ENCODE data around the gene TMEM97.
A peak's percentile ranks its signal among the peaks of the same experiment; 100 is the strongest.
"Not testable (repeated sequence)": the region's sequence is repeated elsewhere in the genome, so short reads cannot be mapped to it uniquely, and the experiment has no call there.

Gene TMEM97

DNA sequence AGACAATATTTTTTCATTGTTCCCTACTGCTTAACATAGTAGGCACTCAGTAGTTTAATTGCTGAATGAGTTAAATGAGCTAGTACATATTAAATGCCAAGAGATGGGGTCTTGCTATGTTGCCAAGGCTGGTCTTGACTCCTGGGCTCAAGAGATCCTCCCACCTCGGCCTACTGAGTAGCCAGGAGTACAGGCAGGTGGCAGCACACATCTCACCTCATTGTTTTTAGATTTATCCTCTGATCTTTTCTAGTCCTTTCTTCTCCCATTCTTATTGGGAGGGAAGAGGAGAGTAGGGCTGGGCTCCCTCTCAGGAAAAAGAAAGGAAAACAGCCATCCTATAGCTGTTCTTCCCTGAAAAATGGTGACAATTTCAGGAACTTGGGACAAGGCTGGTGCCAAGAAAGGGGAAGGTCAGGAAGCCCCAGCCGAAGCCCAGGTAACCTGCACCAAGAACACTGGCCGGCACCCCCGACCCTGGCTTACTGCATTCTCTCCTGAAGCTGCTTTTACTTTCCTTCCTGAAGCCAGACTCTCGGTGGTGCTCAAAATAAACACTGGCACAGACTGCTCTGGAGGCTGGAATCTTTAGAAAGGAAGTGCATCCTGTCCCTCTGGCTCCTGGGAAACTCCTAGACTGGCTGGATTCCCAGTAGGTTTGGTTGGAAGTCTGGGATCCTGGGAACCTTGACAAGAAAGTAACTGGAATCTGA lies 19.2 kb downstream of the TMEM97 start:
- DNase-seq (ENCODE audit: low spot score), result no peak

DNA sequence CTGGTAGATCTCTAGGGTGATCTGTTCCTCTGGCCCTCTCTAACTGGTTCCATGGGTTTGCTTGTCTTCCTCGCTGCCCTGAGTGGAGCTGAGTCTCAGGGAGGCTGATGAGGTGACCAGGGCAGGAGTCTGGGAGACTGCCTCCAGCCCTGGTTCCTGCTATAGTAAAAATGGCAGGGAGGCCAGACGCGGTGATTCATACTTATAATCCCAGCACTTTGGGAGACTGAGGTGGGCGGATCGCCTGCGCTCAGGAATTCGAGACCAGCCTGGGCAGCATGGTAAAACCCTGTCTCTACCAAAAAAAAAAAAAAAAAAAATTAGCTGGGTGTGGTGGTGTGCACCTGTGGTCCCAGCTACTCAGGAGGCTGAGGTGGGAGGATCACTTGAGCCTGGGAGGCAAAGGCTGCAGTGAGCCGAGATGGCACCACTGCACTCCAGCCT lies 19.8 kb downstream of the TMEM97 start:
- not testable (repeated sequence) for DNase-seq (ENCODE audit: low spot score)

- DNase-seq (ENCODE audit: low spot score), result no peak
Measured at GRCh38 chr17:28339431-28339830, 20.4 kb downstream of the TMEM97 start.

- no peak for DNase-seq (ENCODE audit: low spot score)
Measured at GRCh38 chr17:28340374-28340773, 21.4 kb downstream of the TMEM97 start.

DNA sequence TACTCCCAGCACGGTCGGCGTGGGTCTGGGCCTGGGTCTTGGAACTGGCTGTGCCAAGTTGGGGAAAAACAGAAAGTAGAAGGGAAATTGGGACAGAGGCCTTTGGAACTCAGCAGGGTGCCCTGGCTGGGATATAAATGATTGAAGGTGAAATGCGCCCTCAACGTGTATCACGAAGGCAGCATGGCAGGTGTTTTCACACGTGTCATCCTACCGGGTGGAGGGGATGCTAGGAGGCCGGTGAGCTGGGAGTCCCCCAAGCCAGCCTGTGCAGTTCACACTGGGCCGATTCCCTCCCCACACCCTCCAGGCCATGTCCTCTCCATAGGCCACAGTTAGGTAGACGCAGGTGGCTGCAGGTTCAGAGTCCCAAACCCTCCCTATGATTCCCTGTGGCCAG lies 22.5 kb downstream of the TMEM97 start:
- no peak for DNase-seq (ENCODE audit: low spot score)

DNA sequence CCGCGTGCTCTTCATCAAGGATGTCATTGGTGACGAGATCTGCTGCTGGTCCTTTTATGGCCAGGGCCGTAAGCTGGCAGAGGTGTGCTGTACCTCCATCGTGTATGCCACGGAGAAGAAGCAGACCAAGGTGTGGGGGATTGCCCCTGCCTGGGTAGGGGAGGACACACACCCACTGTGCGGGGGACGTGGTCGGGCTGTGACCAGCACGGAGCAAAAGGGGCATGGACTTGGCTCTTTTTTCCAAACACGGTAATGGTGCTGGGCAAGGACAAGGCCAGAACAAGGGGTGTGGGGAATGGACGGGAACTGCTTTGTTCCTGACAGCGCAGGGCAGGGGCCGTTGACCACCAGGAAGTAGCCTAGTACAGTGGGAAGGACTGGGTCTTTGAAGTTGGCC lies 23.3 kb downstream of the TMEM97 start:
- DNase-seq (ENCODE audit: low spot score), result no peak

- no peak for DNase-seq (ENCODE audit: low spot score)
Measured at GRCh38 chr17:28343491-28343932, 24.5 kb downstream of the TMEM97 start.

DNA sequence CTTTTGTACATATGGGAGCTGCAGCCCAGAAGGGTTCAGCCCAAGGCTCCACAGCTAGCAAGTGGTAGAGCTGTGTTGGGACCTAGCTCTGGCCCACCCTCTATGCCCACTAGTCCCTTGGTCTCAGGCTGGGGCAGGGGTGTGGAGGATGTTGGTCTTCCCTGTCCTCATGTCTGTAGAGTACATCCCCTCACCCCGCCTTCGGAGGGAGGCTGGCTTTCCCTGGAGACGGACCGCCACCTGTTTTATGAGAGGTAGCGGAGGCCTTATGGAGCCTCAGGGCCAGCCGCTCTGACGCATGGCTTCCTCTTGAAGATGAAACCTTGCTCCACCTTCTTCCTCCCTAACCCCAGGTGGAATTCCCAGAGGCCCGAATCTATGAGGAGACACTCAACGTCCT lies 25.0 kb downstream of the TMEM97 start:
- DNase-seq (ENCODE audit: low spot score), result no peak

DNA sequence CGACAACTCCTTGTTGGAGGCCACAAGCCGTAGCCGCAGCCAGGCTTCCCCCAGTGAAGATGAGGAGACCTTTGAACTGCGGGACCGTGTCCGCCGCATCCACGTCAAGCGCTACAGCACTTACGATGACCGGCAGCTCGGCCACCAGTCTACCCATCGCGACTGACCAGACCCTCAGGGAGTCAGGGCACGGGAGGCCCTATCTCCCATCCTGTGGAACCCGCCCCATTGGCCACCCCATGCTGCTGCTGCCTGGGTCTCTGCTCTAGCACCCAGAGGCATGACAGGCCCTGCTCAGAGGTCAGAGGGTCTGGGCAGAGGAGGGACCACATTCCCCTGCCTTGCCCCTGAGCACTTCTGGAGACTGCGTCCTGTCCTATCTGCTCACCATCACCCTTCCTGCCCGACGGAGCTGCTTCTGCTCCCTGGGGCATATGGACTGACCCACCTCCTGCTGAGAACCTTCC lies 25.5 kb downstream of the TMEM97 start:
- no peak for DNase-seq (ENCODE audit: low spot score)

GRCh38 chr17:28345419-28346198 lies 26.6 kb downstream of the TMEM97 start:
- no peak for DNase-seq (ENCODE audit: low spot score)

GRCh38 chr17:28346199-28346580 lies 27.2 kb downstream of the TMEM97 start:
- DNase-seq (ENCODE audit: low spot score), result no peak

DNA sequence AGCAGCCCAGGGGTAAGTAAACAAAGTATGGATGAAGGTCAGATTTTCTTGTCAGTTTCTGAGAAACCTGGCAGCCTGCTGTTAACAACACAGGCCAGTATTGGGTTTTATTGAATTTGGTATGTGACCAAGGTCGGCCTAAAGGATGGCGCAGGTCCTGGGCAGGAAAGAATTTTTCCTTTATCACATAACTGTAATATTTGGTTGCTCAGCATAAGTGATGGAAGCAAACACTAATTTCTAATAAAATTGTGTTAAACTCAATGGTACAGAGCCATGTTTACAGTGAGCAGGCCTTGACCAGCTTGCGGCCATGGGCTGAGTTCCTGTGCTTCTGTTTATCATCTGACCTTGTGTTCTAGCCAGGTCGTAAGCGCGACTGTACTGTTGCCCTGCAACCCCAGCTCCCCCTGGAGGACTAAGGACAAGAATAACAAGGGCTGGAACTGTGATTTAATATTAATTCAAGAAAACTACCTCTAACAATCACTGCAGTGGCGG lies 27.8 kb downstream of the TMEM97 start:
- no peak for DNase-seq (ENCODE audit: low spot score)

DNA sequence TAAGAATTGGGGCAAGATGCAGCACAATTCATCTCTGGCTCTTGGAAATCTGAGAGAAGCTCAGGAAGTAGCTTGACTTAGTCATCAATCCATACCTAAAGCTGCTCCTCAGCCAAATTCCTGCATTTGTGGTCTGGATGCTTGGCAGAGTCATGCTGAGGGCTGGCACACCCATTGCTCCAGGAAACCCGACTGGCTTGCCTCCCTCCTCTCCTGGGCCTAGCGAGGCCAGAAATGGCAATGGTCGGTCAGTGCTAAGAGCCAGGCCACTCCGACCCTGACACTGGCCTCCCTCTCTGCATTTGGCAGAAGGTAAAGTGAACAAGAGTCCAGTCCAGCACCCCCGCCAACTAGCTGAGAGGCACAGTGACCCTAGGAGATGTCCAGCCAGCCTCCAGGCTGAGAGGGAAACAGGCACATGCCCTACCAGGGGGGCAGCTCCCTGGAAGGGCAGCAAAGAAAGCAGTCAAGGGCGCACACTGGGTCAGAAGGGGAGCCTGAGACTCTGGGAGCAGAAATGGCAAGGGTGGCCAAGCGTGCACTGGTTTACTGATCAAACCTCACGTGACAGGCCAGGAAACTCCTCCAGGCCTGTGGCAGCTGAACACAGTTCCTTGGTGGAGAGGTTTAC lies 28.4 kb downstream of the TMEM97 start:
- DNase-seq (ENCODE audit: low spot score), result no peak

GRCh38 chr17:28348979-28349378 lies 30.0 kb downstream of the TMEM97 start:
- no peak for DNase-seq (ENCODE audit: low spot score)

DNA sequence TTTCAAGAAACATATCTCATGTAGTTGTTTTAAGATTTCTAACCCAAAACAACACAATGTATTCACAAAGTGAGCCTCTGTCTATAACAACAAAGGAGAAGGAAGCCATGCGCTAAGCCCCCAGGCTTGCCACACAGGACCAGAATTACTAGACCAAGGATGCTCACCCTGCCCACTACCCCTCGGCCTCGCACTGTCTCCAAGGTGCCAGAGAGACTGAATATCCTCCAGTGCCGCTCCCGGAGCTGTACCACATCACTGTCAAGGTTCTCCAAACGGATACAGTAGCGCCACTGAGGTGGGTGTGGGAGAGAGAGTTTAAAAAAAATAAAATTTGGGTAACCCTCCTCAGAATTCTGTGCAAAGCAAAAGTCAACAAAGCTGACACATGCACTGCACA lies 31.3 kb downstream of the TMEM97 start:
- no peak for DNase-seq (ENCODE audit: low spot score)

- peak; percentile 93 for DNase-seq (ENCODE audit: low spot score)
Measured at GRCh38 chr17:28357061-28357900, 38.3 kb downstream of the TMEM97 start, which contains the start of gene POLDIP2. POLDIP2 (minus strand) TSS chr17:28357527; CDS start chr17:28357448, 79 bp downstream.

DNA sequence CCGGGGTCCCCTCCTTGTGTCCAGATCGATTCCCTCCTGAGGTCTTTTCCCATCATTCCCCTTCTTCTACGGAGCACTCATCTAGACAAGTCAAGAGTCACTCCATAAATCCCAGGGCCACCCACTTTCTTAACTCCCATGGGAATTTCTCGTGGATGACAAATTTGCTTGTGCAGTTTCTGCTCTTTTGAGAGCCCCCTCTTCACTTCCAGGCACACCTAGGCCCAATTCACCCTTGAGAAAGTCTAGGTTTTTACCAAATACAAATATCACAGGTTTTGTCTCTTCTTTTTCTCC lies 38.8 kb downstream of the TMEM97 start:
- DNase-seq (ENCODE audit: low spot score), result no peak

DNA sequence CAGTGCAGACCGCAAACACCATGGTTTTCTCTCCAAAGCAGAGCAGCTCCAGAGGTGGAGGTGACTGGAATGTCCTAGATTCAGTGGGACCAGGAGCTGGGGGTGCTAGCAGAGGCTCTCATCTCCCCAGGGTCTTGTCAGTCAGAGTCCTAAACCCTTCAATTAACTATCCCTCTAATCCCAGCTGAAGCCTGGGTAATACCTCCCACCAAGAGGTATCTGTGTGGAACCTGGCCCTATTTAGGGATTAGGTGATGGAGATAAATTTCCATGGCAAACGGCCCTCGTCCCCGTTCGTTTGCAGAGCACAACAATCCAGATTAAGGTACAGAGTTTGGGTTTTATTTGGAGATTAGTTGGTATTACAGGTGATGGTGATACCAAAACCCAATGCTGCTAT lies 44.2 kb downstream of the TMEM97 start:
- no peak for DNase-seq (ENCODE audit: low spot score)

- no peak for DNase-seq (ENCODE audit: low spot score)
Measured at GRCh38 chr17:28363776-28364650, 45.0 kb downstream of the TMEM97 start.

GRCh38 chr17:28364665-28365363 lies 45.8 kb downstream of the TMEM97 start, which contains the start of gene SEBOX:
SEBOX (minus strand) TSS chr17:28365199; CDS start chr17:28365151, 48 bp downstream.
- no peak for DNase-seq (ENCODE audit: low spot score)

Measured in globus pallidus (tissue), 1 donor.